GM12875 (cell line): Measurements from ENCODE around the gene ZDHHC7.

Experiments
- H3K4me3 ChIP-seq: one replicate; pipeline ENCODE4 v1.5.1; 2011; ENCODE audit warnings: low read depth, low read length, control low read depth
- TF ChIP-seq, protein P1 (sequence below): IDR thresholded peaks from 2 replicates; pipeline ENCODE4 v1.5.1; 2011; ENCODE audit warnings: low read depth, mild to moderate bottlenecking, control low read depth, inconsistent platforms, low read length, moderate library complexity, borderline replicate concordance; ENCODE audit not compliant: insufficient read depth

The ZDHHC7 gene

DNA sequence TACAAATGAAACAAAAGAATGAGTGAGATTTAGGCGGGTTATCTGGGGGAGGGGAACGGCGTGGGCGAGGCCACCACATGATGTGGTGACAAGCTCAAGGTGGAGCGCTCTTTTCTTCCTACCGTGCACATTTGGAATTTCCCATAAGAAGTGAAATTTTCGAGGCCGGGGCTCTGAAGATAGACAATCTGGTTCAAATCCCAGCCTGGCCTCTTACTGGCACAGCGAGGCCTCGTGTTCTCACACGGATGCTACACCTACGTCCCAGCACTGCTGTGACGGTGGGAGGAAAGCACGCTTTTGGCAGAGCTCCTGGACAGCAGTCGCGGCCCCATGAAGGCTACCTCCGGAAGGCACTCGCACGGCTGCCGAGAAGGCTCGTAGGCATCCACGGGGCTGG is 25.2 kb downstream of the ZDHHC7 start:
- TF ChIP-seq, protein P1, sequence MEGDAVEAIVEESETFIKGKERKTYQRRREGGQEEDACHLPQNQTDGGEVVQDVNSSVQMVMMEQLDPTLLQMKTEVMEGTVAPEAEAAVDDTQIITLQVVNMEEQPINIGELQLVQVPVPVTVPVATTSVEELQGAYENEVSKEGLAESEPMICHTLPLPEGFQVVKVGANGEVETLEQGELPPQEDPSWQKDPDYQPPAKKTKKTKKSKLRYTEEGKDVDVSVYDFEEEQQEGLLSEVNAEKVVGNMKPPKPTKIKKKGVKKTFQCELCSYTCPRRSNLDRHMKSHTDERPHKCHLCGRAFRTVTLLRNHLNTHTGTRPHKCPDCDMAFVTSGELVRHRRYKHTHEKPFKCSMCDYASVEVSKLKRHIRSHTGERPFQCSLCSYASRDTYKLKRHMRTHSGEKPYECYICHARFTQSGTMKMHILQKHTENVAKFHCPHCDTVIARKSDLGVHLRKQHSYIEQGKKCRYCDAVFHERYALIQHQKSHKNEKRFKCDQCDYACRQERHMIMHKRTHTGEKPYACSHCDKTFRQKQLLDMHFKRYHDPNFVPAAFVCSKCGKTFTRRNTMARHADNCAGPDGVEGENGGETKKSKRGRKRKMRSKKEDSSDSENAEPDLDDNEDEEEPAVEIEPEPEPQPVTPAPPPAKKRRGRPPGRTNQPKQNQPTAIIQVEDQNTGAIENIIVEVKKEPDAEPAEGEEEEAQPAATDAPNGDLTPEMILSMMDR, result no peak
- H3K4me3 ChIP-seq, result no peak overlapping the region

DNA sequence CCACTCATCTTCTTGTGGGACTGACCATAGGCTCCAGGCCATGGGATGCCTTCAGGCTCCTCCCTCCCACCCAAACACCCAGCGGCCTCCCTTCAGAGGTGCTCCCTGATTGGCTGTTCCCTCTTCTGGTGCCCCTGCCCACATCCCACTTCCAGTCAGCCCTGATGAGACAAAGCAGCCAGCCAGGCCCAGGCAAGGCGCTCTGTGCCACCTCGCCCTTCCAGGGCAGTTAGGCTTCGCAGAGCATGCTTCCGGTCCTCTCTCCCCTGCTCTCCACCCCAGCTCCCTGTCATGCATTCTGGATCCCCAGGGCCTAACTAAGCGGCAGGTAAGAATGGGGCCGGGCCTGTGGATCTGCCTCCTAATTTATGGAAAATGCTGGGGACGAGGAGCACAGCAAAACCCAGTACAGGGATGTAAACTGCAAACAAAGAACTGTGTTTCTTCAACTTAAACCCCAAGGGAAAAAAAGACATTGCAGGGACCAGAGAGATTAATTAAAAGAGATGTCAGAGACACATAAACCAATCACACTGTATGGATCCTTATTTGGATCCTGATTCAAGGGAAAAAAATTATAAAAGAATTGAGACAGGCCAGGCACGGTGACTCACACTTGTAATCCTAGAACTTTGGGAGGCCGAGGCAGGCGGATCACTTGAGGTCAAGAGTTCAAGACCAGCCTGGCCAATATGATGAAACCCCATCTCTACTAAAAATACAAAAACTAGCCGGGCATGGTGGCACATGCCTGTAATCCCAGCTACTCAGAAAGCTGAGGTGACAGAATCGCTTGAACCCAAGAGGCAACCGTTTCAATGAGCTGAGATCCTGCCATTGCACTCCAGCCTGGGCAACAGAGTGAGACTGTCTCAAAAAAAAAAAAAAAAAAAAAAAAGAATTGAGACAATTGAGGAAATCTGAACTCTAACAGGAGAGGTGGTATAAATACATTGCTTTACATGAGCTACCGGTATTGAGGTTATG is 26.0 kb downstream of the ZDHHC7 start:
- H3K4me3 ChIP-seq, result no peak overlapping the region
- TF ChIP-seq, protein P1, result no peak

DNA sequence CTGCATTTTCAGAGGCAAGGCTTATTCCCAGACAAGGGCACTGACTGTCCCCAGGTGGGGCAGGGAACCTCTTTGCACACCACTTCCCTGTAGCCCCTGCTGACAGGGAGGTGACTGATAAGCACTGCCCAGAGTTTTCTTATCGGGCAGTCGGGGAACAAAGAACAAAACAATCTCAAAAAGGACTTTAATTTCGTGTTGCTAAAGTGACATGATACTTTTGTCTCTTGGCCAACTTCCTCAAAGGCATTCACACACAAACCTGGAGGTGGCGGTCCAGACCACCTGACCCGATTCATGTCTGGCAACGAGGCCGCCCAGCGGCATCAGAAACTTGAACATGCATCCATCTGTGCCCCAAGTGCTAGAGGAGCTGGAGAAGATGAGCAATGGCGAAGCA is 28.9 kb downstream of the ZDHHC7 start:
- TF ChIP-seq, protein P1, result no peak
- no peak overlapping the region for H3K4me3 ChIP-seq

DNA sequence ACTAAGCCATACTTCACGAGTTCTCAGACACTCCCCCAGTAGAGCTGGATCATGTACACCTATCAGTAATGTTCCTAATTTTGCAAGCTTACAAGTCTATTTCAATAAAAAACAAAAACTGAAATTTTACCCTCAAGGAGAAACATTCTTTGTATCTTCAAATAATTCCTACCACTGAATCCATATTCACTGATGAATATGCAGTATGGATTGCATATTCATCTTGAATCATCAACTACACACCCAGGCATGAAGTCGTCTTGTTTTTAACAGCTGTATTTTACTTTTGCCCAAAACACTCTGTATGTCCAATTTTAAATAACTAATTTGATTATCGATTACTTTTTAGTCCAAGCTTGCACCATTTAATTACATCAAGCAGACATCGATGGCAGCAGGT is 31.8 kb downstream of the ZDHHC7 start:
- TF ChIP-seq, protein P1, result no peak
- H3K4me3 ChIP-seq, result no peak overlapping the region

DNA sequence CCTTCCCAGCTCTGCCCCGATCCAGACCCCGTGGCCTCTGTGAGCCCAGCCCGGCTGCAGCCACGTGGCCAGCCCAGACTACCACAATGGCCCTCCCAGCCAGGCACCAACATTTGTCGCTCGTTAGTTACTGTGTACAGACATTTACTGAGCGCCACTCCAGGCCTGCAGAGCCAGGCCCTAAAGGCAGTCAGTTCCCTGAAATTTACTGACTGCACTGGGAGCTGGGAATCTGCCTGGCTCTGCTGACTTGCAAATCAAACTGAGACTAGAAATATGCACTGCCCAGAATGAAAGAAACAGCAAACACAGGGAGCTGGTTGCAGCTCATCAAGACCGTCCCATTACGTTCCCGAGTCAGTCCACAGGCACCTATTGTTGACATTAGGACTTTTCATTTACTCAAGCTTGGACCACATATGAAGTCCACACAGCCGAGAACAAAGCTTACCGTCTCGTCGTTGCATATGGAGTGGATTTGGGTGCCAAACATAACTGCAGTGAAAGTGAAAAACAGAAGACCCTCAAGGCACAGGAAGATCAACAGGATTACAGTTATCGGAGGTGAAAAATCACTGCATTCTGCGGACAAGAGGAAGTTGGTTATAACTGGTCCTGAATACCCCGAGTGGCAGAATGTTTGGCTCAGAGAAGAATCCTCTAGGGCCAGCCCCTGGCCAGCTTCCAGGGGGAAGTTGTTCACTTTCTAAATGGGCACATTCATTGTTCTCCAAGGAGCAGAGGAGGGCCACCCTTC is 34.5 kb downstream of the ZDHHC7 start:
- TF ChIP-seq, protein P1, result no peak
- no peak overlapping the region for H3K4me3 ChIP-seq

DNA sequence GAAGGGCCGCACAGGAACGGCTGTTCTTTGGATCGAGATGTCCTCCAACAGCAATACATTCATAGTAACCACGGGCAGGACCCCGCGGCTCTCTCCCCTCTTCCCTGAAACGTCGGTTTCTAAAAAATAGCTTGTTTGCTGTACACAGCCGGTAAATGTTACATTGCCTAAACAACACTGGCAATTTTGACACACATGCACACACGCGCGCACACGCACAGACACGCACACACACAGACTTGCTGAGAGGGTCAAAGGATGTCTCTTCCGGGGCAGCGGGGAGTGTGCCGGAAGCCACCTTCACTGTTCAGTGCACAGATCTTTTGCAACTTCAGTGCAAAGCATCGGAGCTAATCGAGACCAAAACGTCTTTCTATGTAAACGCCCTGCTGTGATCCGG is 35.8 kb downstream of the ZDHHC7 start:
- no peak overlapping the region for H3K4me3 ChIP-seq
- TF ChIP-seq, protein P1, result no peak
